ENCODE data around the gene MED25. TPM values are rescaled to one million over a fixed set of nuclear protein-coding genes. Genes with fewer than 3 reads are reported as not detected.

MED25 gene
- total RNA-seq, 1 donor from 2014 or later: 65.8 TPM

- H3K4me3 ChIP-seq: no peak overlapping the region
- H3K4me1 ChIP-seq: peaks cover 9% of the 10 kb centered on the region
- no peak overlapping the region for H3K27ac ChIP-seq (replicated peaks)
- H3K27me3 ChIP-seq (ENCODE audit: low read depth): no peaks in the 10 kb centered on the region
- peaks cover 5% of the 10 kb centered on the region for H3K9me3 ChIP-seq (replicated peaks)
- intact Hi-C loops (cut with micrococcal nuclease): no loop called here
- no peaks in the 10 kb centered on the region for H3K36me3 ChIP-seq
- TF ChIP-seq, protein P1, sequence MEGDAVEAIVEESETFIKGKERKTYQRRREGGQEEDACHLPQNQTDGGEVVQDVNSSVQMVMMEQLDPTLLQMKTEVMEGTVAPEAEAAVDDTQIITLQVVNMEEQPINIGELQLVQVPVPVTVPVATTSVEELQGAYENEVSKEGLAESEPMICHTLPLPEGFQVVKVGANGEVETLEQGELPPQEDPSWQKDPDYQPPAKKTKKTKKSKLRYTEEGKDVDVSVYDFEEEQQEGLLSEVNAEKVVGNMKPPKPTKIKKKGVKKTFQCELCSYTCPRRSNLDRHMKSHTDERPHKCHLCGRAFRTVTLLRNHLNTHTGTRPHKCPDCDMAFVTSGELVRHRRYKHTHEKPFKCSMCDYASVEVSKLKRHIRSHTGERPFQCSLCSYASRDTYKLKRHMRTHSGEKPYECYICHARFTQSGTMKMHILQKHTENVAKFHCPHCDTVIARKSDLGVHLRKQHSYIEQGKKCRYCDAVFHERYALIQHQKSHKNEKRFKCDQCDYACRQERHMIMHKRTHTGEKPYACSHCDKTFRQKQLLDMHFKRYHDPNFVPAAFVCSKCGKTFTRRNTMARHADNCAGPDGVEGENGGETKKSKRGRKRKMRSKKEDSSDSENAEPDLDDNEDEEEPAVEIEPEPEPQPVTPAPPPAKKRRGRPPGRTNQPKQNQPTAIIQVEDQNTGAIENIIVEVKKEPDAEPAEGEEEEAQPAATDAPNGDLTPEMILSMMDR (IDR thresholded peaks at IDR 0.05; ENCODE audit: borderline replicate concordance): no peak
- DNase-seq: no peak
Measured at GRCh38 chr19:49845414-49845813, 27.3 kb downstream of the MED25 start.

DNA sequence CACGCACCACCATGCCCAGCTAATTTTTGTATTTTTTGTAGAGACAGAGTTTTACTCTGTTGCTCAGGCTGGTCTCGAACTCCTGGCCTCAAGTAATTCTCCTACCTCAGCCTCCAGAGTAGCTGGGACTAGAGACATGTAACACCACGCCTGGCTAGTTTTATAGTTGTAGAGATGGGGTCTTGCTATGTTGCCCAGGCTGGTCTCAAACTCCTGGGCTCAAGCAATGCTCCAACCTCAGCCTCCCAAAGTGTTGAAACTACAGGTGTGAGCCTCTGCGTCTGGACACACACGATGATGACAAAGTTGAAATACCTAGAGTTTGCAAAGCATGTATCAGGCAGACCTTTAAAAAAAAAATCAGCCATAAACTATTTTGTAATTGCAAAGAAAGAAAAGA, 28.3 kb downstream of the MED25 start:
- no peak for DNase-seq
- intact Hi-C loops (cut with micrococcal nuclease): no loop called here
- H3K27ac ChIP-seq (replicated peaks): no peak overlapping the region
- no peak overlapping the region for H3K4me3 ChIP-seq
- peaks cover 5% of the 10 kb centered on the region for H3K9me3 ChIP-seq (replicated peaks)
- TF ChIP-seq, protein P1 (IDR thresholded peaks at IDR 0.05; ENCODE audit: borderline replicate concordance): no peak
- H3K4me1 ChIP-seq: peaks cover 13% of the 10 kb centered on the region
- no peaks in the 10 kb centered on the region for H3K27me3 ChIP-seq (ENCODE audit: low read depth)
- no peaks in the 10 kb centered on the region for H3K36me3 ChIP-seq

DNA sequence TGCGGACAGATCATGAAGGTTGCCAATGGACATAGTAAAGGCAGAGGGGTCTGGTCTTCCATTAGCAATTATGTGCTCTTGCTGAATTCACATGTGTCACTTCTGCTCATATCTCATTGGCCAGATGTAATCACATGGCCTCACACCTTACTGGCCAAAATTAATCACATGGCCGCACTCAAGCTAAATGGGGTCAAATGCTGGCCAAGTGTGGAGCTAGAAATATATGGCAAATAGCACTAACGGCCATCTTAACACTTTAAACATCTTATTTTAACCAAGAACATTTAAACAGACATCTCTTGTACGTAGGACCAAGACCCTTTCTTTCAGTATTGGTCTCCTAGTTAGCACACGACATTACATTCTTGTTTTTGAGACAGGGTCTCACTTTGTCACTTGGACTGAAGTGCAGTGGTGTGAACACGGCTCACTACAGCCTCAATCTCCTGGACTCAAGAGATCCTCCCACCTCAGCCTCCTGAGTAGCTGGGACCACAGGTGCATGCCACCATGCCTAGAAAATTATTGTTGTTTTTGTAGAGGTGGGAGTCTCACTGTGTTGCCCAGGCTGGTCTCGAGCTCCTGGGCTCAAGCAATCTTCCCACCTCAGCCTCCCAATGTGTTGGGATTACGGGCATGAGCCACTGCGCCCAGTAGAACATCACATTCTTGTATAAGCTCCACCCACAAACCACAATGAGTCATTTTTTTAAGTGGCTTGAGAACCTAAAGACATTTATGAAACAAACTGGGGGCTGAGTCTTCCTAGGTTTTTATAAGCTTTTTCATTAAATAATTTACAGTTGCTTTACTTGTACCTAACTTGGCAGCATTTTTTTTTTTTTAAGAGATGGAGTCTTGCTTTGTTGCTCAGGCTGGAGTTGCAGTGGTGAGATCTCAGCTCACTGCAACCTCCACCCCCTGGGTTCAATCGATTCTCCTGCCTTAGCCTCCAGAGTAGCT, 29.9 kb downstream of the MED25 start:
- no peak for DNase-seq
- peaks cover 27% of the 10 kb centered on the region for H3K4me1 ChIP-seq
- TF ChIP-seq, protein P1 (IDR thresholded peaks at IDR 0.05; ENCODE audit: borderline replicate concordance): no peak
- no peaks in the 10 kb centered on the region for H3K27me3 ChIP-seq (ENCODE audit: low read depth)
- no peak overlapping the region for H3K4me3 ChIP-seq
- no peaks in the 10 kb centered on the region for H3K36me3 ChIP-seq
- peaks cover 5% of the 10 kb centered on the region for H3K9me3 ChIP-seq (replicated peaks)
- no peak overlapping the region for H3K27ac ChIP-seq (replicated peaks)
- intact Hi-C loops (cut with micrococcal nuclease): no loop called here

- intact Hi-C loops (cut with micrococcal nuclease): no loop called here
- H3K27ac ChIP-seq (replicated peaks): no peak overlapping the region
- peaks cover 36% of the 10 kb centered on the region for H3K4me1 ChIP-seq
- no peak overlapping the region for H3K4me3 ChIP-seq
- DNase-seq: no peak
- peaks cover 5% of the 10 kb centered on the region for H3K9me3 ChIP-seq (replicated peaks)
- no peaks in the 10 kb centered on the region for H3K36me3 ChIP-seq
- no peaks in the 10 kb centered on the region for H3K27me3 ChIP-seq (ENCODE audit: low read depth)
- TF ChIP-seq, protein P1 (IDR thresholded peaks at IDR 0.05; ENCODE audit: borderline replicate concordance): no peak
Measured at GRCh38 chr19:49848938-49849337, 30.8 kb downstream of the MED25 start.

DNA sequence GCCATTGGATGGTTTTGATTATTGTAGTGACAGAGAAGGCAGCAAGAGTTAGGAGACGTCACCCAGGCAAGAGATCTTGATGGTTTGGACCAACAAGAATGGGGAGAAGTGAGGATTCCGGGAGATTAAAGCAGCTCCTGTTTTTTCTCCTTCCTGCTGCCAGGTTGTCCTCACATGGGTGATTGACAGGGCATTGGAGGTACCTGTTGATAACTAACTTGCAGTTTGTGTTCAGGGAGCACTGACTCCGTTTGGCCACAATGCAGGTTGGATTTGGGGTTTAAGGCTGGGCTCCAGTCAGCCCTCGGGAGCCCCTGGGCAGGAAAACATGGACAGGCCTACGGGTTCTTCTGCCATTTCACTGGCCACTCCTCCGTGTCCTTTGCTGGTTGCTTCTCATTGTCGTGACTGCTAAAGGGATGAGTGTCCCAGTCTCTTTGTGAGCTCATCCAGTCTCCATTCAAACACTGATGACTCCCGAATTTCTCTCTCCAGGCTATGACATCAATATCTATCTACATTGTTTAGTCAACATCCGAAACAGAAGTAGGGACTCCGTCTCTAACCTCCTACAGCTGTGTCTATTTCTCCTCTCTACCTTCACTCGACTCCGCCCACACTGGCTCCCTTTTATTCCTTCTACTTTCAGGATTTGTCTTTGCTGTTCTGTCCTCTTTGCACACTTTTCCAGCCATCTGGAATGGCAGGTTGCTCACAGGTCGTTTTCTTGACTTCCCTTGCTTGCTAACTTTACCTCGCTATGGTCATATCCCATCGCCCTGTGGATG, 31.5 kb downstream of the MED25 start:
- H3K9me3 ChIP-seq (replicated peaks): peaks cover 5% of the 10 kb centered on the region
- H3K4me1 ChIP-seq: peaks cover 38% of the 10 kb centered on the region
- no peaks in the 10 kb centered on the region for H3K27me3 ChIP-seq (ENCODE audit: low read depth)
- peak overlapping the region; percentile 85 for H3K4me3 ChIP-seq
- no peak for DNase-seq
- H3K27ac ChIP-seq (replicated peaks): peak overlapping the region; percentile 99
- intact Hi-C loops (cut with micrococcal nuclease): no loop called here
- TF ChIP-seq, protein P1 (IDR thresholded peaks at IDR 0.05; ENCODE audit: borderline replicate concordance): no peak
- peaks cover 5% of the 10 kb centered on the region for H3K36me3 ChIP-seq

Data from left ventricle myocardium inferior (tissue), 1 donor.